K562 (cell line): ENCODE results near the gene MED20. TPM values are rescaled to one million over a fixed set of nuclear protein-coding genes. Genes with fewer than 3 reads are reported as not detected.

Source experiments
- ESRRA ChIP-seq: fragments of 450-650 bp; IDR thresholded peaks from 2 replicates; pipeline ENCODE4 v1.6.1; 2014; ENCODE audit warnings: low read depth, mild to moderate bottlenecking, moderate library complexity, borderline replicate concordance
- EWSR1 ChIP-seq: fragments of 450-650 bp; IDR thresholded peaks from 2 replicates; pipeline ENCODE4 v1.6.1; 2018; ENCODE audit warnings: borderline replicate concordance, mild to moderate bottlenecking, low read depth, moderate library complexity; ENCODE audit not compliant: partially characterized antibody
- KLF6 ChIP-seq: fragments of 250-450 bp; sonication (Bioruptor Pico); IDR thresholded peaks from 2 replicates; pipeline ENCODE4 v1.4.0; 2020; ENCODE audit warnings: mild to moderate bottlenecking, moderate library complexity, borderline replicate concordance
- MCM5 ChIP-seq: fragments of 450-650 bp; IDR thresholded peaks from 2 replicates; pipeline ENCODE4 v1.6.1; 2016; ENCODE audit warnings: low read depth
- MTA1 ChIP-seq: fragments of 450-650 bp; IDR thresholded peaks from 2 replicates; pipeline ENCODE4 v1.6.1; 2017; ENCODE audit warnings: borderline replicate concordance
- PCBP2 ChIP-seq: fragments of 200-400 bp; formaldehyde crosslinking; IDR thresholded peaks from 2 replicates; pipeline ENCODE4 v1.6.1; 2018; ENCODE audit warnings: low read length, low read depth, mild to moderate bottlenecking, moderate library complexity; ENCODE audit not compliant: poor library complexity, severe bottlenecking
- POLR2G ChIP-seq: fragments of 200-400 bp; formaldehyde crosslinking; IDR thresholded peaks from 2 replicates; pipeline ENCODE4 v1.6.1; 2017; ENCODE audit warnings: low read depth, mild to moderate bottlenecking, antibody characterized with exemption, low read length, moderate library complexity
- PRPF4 ChIP-seq: fragments of 200-400 bp; formaldehyde crosslinking; IDR thresholded peaks from one replicate; pipeline ENCODE4 v1.6.1; 2017; ENCODE audit warnings: low read length, low read depth, mild to moderate bottlenecking; ENCODE audit not compliant: insufficient read depth, poor library complexity, severe bottlenecking
- RB1 ChIP-seq: fragments of 450-650 bp; IDR thresholded peaks from 2 replicates; pipeline ENCODE4 v1.6.1; 2017; ENCODE audit warnings: low read depth, mild to moderate bottlenecking
- TRIM25 ChIP-seq: fragments of 450-650 bp; IDR thresholded peaks from 2 replicates; pipeline ENCODE4 v1.7.0; 2016; ENCODE audit warnings: borderline replicate concordance
- WHSC1 ChIP-seq: IDR thresholded peaks from one replicate; pipeline ENCODE4 v1.6.1; 2012; ENCODE audit warnings: low read length, control low read depth, inconsistent platforms
- ZBTB49 ChIP-seq: sonication (generic); formaldehyde crosslinking; IDR thresholded peaks from 2 replicates; pipeline ENCODE4 v1.8.0; 2022; ENCODE audit warnings: missing genetic modification reagents, mild to moderate bottlenecking, borderline replicate concordance
- ZNF780A ChIP-seq: fragments of 250-450 bp; sonication (Bioruptor Pico); IDR thresholded peaks from 2 replicates; pipeline ENCODE4 v1.5.0; 2021; ENCODE audit warnings: mild to moderate bottlenecking
- polyA plus RNA-seq, 8 experiments: library from polyadenylated mRNA; depleted of rRNA in 4 of 8; stranded (reverse) in 5 of 8; unstranded in 3 of 8; fragments of >200 nt; fragmentation: Nextera tagmentation in 2 of 8; fragmentation: Illumina TruSeq in 1 of 8; extraction: Ambion mirVana in 2 of 8; extraction: Trizol in 1 of 8; gene quantifications; 2 replicates each; pipeline versions ENCODE4 v1.2.1 to v1.2.3, GENCODE V29; 2011 to 2014; ENCODE audit warnings: inconsistent platforms in 1 of 8, missing spikeins in 1 of 8
- total RNA-seq, 7 experiments: library from RNA; depleted of rRNA in 6 of 7; stranded (reverse); fragments of >200 nt in 6 of 7; fragmentation: Illumina TruSeq in 2 of 7; extraction: Trizol in 2 of 7; gene quantifications; 2 replicates each; pipeline versions ENCODE4 v1.2.1 to v1.2.3, GENCODE V29; 2011 to 2021; ENCODE audit warnings: low replicate concordance in 1 of 7
- TF ChIP-seq, protein P1 (sequence below): fragments of 250-450 bp; sonication (Bioruptor Pico); IDR thresholded peaks from 2 replicates; pipeline ENCODE4 v1.4.0; 2020
- TF ChIP-seq, protein P2 (sequence below): fragments of 250-450 bp; sonication (Bioruptor Pico); IDR thresholded peaks from 2 replicates; pipeline ENCODE4 v1.8.0; 2021; ENCODE audit warnings: moderate library complexity, mild to moderate bottlenecking, inconsistent platforms

Gene MED20
- total and polyA plus RNA-seq, 9 of the 15 experiments (the other 6 are each of a cell fraction or from before 2014, with no cell fraction given) = 27.3 to 80.9 (median 46.0) TPM

DNA sequence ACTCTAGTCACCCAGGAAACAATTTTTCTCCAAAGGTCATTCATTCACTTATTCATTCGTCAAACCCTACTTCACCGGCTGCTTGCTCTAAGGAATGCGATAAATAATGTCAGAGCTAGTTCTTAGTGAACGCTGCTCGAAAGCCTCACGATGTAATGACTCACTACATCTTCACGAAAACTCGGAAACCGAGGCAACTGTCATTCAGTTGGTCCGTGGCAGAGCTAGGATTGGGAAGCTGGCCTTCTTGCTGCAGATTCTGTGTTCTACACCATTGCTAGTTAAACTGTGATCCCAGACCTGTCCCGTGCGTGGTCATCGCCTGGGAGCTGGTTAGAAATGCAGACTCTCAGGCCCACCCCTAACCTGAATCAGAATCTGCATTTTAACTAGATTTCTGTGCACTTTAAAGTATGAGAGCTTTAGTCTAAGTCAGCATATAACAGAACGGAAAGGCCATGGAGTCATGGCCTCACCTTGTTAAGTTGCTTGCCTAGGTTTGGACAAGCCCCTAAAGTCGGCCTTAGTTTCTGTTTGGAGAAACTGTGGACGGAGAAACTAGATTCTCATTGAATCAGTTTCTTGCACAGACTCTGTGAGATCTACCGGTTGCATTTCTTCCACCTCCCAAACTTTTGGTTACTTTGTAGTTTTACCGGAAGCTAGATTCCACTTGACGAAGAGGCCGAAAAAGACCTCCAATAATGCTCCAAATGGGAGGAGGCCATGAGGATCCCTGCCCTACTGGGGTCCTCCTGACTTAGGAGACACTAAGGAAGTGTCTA lies 21.3 kb upstream of the MED20 start (continued):
- TF ChIP-seq ZNF780A (CRISPR knock-in tag) (no peak), MCM5 (no peak), PRPF4 (no peak), KLF6 (CRISPR knock-in tag) (no peak), MTA1 (no peak), RB1 (no peak), POLR2G (no peak), EWSR1 (no peak), WHSC1 (no peak), ESRRA (no peak), PCBP2 (no peak), TRIM25 (no peak), ZBTB49 (CRISPR knock-in tag) (no peak)
- TF ChIP-seq, protein P1, sequence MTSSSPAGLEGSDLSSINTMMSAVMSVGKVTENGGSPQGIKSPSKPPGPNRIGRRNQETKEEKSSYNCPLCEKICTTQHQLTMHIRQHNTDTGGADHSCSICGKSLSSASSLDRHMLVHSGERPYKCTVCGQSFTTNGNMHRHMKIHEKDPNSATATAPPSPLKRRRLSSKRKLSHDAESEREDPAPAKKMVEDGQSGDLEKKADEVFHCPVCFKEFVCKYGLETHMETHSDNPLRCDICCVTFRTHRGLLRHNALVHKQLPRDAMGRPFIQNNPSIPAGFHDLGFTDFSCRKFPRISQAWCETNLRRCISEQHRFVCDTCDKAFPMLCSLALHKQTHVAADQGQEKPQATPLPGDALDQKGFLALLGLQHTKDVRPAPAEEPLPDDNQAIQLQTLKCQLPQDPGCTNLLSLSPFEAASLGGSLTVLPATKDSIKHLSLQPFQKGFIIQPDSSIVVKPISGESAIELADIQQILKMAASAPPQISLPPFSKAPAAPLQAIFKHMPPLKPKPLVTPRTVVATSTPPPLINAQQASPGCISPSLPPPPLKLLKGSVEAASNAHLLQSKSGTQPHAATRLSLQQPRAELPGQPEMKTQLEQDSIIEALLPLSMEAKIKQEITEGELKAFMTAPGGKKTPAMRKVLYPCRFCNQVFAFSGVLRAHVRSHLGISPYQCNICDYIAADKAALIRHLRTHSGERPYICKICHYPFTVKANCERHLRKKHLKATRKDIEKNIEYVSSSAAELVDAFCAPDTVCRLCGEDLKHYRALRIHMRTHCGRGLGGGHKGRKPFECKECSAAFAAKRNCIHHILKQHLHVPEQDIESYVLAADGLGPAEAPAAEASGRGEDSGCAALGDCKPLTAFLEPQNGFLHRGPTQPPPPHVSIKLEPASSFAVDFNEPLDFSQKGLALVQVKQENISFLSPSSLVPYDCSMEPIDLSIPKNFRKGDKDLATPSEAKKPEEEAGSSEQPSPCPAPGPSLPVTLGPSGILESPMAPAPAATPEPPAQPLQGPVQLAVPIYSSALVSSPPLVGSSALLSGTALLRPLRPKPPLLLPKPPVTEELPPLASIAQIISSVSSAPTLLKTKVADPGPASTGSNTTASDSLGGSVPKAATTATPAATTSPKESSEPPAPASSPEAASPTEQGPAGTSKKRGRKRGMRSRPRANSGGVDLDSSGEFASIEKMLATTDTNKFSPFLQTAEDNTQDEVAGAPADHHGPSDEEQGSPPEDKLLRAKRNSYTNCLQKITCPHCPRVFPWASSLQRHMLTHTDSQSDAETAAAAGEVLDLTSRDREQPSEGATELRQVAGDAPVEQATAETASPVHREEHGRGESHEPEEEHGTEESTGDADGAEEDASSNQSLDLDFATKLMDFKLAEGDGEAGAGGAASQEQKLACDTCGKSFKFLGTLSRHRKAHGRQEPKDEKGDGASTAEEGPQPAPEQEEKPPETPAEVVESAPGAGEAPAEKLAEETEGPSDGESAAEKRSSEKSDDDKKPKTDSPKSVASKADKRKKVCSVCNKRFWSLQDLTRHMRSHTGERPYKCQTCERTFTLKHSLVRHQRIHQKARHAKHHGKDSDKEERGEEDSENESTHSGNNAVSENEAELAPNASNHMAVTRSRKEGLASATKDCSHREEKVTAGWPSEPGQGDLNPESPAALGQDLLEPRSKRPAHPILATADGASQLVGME = no peak
- TF ChIP-seq, protein P2, sequence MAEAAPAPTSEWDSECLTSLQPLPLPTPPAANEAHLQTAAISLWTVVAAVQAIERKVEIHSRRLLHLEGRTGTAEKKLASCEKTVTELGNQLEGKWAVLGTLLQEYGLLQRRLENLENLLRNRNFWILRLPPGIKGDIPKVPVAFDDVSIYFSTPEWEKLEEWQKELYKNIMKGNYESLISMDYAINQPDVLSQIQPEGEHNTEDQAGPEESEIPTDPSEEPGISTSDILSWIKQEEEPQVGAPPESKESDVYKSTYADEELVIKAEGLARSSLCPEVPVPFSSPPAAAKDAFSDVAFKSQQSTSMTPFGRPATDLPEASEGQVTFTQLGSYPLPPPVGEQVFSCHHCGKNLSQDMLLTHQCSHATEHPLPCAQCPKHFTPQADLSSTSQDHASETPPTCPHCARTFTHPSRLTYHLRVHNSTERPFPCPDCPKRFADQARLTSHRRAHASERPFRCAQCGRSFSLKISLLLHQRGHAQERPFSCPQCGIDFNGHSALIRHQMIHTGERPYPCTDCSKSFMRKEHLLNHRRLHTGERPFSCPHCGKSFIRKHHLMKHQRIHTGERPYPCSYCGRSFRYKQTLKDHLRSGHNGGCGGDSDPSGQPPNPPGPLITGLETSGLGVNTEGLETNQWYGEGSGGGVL = no peak; the same call in 1 of the 2 replicates
